ENCODE results near the gene CCDC177.
"Not testable (repeated sequence)": the region's sequence is repeated elsewhere in the genome, so short reads cannot be mapped to it uniquely, and the experiment has no call there.

Gene CCDC177

DNA sequence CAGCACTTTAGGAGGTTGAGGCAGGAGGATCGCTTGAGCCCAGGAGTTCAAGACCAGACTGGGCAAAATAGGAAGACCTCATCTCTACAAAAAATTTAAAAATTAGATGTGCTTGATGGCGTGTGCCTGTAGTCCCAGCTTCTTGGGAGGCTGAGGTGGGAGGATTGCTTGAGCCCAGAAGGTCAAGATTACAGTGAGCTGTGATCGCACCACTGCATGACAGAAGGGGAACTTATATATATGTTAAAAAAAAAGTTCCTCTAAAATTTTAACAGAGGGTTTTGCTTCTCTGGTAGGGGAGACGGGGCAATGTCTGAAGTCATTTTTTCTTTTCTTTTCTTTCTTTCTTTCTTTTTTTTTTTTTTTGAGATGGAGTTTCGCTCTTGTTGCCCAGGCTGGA is 24.8 kb upstream of the CCDC177 start:
- not testable (repeated sequence) for DNase-seq (ENCODE audit: low read depth)

DNA sequence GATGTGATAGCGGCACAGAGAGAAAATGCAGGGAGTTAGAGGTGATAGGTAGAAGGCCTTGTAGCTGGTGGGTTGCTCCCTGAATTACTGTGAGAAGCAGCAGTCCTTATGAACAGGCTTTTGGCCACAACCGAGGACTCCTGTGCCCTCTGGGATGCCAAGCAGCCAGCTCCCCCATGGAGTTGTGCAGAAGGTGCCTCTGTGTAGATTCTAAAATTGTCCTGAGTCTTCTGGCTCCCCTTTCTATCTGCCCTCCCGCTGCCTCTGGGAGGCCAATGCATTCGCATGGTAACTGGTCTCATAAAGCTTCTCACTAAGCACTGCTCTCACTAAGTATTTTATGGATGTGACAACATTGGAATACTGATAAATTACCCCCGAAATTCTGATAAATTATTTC is 20.7 kb upstream of the CCDC177 start:
- no peak for DNase-seq (ENCODE audit: low read depth)

DNA sequence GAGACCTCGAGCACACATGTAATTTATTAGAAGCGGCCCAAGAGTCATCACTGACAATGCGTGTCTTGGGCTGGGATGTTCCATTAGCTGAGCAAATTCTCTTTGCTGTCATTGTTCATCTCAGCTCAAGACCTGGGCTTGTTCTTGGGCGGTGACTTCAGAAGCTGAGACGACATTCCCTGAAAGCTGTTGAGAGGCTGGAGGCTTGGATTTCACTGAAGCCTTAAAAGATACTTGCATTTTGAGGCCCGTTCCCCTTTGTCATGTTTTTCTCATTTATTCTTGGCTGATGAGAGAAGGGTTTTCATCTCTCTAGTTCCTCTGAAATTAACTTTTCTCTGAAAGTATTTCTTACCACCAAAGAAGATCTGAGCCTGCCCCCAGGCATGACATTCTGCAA is 20.2 kb upstream of the CCDC177 start:
- peak; percentile 17 for DNase-seq (ENCODE audit: low read depth)

DNA sequence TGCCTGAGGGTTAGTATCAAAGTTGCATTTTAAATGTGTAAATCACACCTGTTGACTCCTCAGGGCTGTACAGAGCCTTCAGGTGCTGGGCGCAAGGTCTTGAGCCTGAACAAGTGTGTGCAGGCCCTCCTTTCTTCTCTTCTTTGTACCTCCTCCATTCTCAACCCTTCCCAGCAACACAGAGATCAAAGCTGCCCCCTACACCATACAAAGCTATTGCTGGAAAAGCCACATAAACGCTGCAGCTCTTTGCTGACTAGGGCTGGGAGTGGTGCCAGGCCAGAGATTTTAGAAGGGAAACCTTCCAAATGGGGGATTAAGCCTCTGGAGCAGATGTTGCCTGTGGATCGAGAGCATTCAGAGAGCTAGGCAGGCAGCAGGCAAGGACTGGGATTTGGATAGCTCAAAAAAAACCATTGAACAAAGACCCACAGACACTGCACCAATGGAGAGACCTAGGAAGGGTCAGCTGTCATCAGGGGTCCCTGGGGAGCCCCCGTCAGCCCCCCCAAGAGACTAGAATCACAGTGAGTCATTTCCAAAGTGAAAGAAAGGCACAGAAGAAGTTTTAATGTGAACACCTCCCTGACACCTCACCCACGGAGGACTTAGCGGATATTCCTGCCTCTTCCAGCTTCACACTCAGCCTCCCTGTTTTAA is 18.5 kb upstream of the CCDC177 start:
- DNase-seq (ENCODE audit: low read depth), result peak; percentile 55

DNA sequence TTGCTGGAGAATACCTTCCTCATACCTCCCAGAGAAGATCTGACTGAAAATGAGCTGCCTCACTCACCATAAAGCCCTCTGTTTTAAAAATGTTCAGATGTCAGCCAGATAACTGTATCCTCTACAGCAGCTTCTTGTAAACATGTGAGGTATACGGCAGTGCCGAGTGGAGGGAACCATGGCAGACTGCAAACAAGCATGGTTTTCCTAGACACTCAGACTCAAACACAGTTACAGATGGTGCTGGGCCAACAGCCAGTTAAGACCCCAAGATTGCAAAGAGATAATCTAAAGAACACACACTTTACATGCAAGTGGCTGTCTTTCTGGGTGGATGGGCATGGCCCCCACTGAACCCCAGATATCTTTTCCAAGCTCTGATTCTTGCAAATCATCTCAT is 16.6 kb upstream of the CCDC177 start:
- no peak for DNase-seq (ENCODE audit: low read depth)

DNA sequence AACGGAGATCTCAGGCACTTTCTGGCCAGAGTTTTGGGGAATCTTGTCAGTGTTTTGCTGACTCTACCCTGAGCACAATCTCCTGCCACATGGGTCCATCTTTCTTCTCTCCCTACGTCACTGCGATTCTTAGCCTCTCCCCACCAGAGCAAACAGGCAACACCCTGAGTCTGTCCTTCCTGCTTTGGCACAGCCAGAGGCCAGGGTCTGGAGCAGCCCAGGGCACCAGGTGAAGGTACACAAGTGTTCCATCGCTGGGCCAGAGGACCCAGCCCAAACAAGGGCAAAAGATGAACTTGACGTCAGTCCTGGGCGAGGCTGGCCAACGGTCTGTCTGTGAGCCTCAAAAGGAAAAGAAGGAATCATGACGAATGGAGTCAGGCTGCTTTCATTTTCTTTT is 12.7 kb upstream of the CCDC177 start:
- no peak for DNase-seq (ENCODE audit: low read depth)

DNA sequence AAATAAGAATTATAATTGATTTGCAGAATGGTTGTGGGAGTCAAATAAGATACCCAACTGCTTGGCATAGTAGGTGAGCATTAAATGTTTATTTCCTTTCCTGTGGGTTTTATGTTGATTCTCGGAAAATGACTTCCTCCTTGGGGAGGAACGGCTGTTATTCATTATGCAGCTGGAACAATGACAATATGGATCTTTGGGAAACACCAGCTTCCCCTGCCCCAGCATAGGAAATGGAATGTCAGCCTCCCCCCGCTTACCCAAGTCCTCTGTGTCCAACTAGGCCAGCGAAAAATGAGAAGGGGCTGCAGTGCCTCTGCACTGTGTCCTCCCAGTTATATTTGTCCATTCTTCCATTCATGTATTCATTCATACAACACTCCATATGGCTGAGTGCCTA is 11.7 kb upstream of the CCDC177 start:
- DNase-seq (ENCODE audit: low read depth), result peak; percentile 71

DNA sequence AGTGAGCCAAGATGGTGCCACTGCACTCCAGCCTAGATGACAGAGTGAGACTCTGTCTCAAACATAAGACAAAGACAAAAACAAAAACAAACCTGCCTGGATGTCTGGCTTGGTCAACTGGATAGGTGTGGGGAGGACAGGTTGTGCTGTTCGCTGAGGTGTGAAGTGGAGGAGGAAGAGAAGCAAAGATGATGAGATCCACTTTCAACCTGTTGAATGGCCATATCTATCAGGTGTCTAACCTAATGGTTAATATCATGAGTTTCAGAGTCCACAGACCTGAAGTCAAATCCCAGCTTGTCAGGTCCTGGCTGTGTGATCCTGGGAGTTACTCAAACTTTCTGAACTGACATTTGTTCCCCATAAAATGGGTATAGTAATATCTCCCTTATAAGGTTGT is 9.7 kb upstream of the CCDC177 start:
- no peak for DNase-seq (ENCODE audit: low read depth)

DNA sequence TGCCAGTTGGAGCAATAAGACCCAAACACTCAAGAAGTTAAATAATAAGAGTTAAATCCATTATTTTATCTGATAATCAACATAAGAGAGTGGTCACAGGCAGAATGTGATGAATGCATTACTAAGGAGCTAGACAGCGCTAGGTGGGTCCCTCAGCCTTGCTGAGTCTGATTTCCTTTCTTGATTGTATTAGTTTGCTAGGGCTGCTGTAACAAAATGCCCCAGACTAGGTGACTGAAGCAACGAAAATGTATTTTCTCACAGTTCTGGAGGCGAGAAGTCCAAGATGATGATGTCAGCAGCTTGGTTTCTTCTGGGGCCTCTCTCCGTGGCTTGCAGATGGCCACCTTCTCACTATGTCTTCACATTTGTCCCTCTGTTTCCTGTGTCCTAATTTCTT is 8.2 kb upstream of the CCDC177 start:
- DNase-seq (ENCODE audit: low read depth), result no peak

DNA sequence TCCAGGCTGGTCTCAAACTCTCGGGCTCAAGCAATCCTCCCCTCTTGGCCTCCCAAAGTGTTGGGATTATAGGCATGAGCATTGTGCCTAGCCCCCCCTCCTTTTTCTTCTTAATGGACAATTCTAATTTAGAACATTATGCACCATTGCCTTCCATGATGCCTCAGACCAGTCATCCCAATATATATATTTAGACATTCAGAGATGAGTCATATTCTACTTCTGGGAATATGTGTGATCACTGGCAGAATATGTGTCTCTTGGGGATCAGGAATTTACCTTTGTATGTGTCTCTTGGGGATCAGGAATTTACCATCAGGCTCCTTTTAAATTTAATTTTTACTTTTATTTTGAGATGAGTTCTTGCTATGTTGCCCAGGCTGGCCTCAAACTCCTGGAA is 7.5 kb upstream of the CCDC177 start:
- no peak for DNase-seq (ENCODE audit: low read depth)

DNA sequence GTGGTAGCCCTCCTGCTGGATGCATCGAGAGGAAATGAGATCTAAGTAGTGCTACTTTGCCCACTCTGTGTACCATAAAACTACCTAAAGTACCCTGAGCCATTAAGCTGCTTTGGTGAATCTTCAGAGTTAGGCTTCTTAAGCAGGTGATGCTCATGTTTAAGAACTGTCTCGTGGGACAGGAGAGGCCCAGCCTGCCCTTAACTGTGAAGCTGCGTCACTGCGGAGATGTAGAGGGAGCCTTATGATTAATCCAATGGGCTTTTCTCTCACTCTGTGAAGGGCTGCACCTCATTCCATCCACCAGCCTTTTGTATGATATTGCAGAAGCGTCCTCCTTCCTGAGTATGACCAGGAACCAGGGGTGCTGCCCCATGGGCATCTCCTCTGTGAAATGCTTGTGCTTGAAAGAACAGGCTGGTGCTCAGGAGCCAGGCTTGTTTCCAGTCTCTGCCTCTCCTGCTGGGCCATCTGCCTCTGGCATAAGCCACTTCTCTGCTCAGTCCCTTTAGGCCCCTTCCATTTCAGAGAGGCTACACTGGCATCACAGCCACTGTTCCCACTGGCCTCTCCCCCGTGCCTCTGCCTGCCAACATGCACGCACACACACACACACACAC is 6.8 kb upstream of the CCDC177 start:
- DNase-seq (ENCODE audit: low read depth), result no peak

DNA sequence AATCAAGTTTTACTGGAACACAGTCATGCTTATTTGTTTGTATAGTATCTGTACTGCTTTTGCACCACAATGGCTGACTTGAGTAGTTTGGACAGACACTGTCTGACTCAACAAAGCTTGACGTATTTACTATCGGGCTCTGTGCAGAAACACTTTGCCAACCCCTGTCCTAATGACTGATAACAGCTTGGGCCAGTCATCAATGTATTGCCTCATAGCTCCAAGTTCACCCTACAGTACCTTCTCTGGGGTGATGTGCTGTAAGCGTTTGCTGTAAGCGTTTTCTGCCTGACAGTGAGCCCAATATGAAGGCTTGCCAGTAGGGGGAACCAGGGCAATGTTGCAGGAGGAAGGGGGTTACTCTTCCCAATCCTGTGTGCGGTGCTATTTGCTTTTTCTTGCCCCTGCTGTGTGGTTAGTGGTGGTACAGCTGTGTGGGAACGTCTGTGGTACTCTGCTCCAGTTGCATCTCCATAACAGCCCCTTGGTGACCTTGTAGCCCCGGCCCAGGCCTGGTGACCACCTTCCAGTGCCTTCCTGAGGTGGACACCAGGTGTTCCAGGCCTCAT is 5.4 kb upstream of the CCDC177 start:
- peak; percentile 68 for DNase-seq (ENCODE audit: low read depth)

DNA sequence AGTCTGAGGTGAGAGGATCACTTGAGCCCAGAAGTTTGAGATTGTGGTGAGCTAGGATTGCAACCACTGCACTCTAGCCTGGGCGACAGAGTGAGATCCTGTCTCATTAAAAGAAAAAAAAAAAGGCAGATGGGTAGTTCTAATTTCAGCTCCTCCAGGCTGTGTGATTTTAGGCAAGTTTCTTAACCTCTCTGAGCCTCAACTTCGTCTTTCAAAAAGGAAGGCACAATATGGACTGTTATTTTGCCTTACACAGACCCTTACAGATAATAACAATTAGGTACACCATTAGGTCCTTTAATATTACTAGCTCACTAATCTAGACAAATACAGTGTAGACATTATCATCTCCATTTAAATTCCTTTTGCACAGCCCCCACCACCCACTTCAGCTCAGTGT is 4.8 kb upstream of the CCDC177 start:
- DNase-seq (ENCODE audit: low read depth), result no peak

DNA sequence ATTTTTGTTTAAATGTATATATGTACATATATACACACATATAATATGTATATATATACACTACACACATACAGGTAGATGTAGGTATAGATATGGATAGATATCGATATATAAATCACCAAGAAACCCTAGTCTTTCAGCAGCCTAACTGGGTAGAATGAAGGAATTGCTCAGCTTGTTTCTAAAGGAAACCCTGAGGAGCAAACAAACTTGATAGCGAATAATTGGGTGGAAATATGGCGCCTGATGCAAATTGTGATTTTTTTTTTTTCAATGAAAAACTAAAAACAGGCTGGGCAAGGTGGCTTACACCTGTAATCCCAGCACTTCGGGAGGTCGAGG is 254 bp upstream of the CCDC177 start:
- DNase-seq (ENCODE audit: low read depth), result no peak

DNA sequence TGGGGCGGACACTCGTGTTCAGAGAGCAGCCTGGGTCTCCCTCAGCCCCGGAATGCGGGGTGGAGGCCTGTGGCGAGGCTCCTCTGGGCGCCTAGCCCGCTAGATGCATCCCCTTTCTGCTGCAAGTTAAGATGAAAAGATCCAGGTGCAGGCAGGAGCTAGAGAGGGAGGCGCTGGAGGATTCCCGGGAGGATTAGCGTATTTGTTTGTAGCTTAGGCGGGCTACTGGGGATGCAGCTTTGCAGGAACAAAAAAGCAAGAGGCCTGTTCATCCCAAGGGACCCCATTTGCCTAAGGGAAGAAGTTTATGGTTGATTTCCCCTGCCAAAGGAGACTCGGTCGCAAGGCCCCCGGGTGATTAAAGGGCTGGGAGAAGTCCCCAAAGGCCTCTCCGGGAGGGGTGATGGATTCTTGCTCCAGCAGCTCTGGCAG is 824 bp downstream of the CCDC177 start:
- no peak for DNase-seq (ENCODE audit: low read depth)

DNA sequence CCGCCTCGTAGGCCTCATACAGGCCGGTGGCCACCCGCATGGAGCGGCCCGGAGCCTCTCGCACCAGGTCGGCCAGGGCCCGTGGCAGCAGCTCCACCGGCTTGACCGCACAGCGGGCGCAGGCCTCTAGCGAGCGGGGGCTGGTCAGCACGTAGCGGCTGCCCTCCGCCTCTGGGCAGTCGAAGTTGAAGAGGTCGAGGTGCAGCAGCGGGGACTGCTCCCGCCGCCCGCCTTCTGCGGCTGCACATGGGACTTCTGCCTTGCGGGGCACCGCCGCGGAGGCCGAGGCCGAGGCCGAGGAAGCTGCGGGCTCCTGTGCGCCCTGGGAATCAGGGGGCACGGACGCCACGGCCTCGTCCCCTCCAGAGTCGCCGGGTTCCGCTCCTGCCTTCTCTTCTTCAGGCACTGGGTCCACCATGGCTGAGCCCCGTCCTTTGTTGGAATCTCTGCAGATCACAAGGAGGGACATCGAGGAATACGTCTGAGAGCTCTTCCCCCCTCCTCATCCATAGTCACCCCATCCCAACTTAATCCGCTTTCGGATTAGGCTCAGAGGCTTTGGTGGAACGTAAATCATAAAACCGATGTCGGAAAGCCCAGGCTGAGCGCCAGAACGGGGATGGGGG is 1.4 kb downstream of the CCDC177 start:
- no peak for DNase-seq (ENCODE audit: low read depth)

DNA sequence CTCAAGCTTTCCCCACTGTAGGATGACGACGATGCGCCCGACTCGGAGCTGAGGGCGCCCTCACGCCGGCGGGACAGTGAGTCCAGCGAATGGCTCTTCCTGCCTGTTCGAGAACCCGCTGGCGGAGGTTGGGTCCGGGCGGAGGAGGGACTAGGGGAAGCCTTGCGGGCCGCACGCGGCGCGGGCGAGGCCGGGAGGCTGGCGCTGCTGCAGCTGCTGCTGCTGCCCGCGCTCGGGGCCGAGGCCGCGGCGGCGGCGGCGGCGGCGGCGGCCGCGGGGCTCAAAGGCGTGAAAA is 1.9 kb downstream of the CCDC177 start:
- DNase-seq (ENCODE audit: low read depth), result no peak

DNA sequence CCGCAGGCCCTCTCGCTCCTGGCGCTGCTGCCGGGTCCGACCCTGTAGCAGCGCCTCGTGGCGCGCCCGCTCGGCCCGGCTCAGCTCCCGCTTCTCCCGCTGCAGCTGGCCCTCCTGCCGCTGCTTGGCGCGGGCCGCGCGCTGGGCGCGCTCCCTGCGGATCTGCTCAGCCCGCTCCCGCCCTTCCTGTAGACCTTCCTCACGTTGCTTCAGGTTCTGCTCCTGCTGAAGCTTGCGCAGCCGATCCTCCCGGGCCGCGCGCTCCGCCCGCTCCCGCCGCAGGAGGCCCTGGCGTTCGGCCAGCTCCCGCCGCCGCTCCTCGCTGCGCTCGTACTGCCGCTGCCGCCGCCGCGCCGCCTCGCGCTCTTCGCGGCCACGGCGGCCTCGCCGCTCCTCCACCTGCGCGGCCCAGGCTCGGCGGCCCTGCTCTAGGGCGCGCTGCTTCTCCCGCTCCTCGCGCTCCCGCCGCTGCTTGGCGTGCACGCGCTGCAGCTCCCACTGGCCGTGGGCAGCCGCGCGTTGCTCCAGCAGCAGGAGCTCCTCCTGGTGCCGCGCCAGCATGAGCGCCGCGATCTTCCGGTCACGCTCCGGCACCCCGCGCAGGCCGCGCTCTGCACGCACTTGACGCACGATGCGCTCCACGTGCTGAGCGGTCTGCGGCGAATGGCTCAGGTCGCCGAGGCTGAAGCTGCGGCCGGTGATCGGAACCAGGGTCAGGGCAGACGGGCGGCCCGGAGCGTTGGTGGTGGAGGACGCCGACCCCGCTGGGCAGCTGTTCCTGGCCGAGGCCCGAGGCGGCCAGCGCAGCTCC is 2.4 kb downstream of the CCDC177 start:
- DNase-seq (ENCODE audit: low read depth), result no peak

DNA sequence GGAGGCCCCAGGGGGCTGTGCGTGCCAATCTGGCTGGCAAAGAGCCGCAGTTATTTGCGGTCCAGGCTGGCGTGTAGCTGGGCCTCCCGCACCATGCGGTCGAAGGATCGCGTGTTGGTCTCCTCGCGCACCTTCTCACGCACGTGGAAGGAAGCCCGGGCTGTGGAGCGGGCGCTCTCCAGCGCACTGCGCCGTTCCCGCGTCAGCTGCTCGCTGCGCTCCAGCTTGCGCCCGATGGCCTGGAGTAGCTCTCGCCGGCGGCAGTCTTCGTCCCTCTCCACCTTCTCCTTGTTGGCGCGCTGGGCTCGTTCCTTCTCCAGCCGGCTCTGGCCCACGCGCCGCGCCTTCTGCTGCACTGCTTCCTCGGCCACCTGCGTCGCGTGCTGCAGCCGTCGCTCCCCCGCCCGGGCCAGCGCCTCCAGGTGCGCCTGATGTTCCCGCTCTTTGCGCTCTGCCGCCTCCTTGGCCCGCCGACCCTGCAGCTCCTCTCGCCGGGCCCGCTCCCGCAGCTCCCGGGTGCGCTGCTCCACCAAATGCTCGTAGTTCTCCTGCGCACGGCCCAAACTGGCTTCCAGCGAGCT is 3.1 kb downstream of the CCDC177 start:
- no peak for DNase-seq (ENCODE audit: low read depth)

DNA sequence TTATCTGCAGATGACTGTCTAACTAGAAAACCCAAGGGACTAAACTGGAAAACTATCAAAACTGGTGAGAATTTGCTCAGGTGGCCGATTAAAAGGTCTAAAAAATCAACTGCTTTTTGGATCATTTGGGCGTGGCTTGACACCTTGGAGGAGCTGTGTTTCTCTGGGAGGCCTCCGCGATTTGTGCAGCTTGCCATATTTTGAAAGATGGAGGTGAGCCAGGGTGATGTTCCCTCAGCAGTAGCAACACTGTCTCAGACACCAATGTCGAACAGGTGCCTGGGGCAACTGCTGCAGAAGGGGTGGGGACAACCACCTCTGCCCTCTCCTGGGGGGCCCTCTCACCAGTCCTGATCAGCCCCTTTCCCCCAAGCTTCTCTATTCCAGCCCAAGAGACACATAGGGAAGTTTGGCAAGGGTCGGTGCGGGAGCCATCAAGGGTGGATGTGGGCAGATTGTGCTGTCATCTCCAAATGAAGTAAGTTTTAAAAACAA is 3.8 kb downstream of the CCDC177 start:
- no peak for DNase-seq (ENCODE audit: low read depth)

DNA sequence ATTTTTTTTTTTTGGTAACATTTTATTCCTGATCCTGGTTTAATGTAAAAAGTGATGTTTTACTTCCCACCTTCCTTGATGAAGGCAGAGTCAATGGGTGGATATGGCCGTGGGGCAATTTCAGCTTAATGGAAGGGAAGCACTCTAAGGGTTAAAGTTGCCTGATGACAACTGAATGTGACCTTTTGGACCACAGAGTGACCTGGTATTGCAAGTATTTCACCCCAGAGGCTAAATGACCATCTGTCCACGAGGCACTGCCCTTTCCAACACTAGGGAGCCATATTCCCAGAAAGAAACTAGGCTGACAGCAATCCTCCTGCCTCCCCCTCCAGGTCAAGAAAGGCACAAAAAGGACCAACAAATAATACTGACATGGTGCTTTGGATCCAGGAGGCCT is 4.8 kb downstream of the CCDC177 start:
- no peak for DNase-seq (ENCODE audit: low read depth)

DNA sequence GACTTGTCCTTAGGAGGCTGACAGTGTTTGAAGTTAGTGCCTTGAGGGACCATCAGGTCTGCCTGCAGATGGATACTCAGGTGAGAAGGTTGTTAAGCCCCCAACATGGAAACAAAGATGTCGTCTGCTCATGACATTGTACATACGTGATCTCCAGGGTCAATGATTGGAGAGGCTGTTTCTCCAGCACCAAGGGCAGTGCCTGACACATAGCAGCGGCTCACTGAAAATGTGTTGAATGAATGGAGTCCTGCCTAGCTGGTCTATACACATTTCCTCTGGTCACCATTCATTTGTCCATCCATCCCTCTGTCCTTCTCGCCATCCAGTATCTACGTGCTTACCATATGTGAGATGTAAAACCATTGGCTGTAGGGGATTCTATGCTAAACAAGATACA is 7.1 kb downstream of the CCDC177 start:
- no peak for DNase-seq (ENCODE audit: low read depth)
